Fibroblast of skin of scalp (primary cell): ENCODE results near the gene SMCR8. TPM values are rescaled to one million over a fixed set of nuclear protein-coding genes. Genes with fewer than 3 reads are reported as not detected.
"Not testable (repeated sequence)": the region's sequence is repeated elsewhere in the genome, so short reads cannot be mapped to it uniquely, and the experiment has no call there.

Source experiments
- DNase-seq: peaks from one replicate; pipeline ENCODE4 v3.0.0-alpha.2; 2013
- polyA plus RNA-seq, 2 experiments: library from polyadenylated mRNA; unstranded; fragments of 120-200 nt; gene quantifications; one replicate each; pipeline ENCODE4 v1.2.1, GENCODE V29; 2013; ENCODE audit not compliant: insufficient read length in 2 of 2

Gene SMCR8
- polyA plus RNA-seq (2013, experiment 1 of 2; ENCODE audit: insufficient read length): 8.9 TPM
- 8.4 TPM for polyA plus RNA-seq (2013, experiment 2 of 2; ENCODE audit: insufficient read length)

- DNase-seq: peak; percentile 99
Measured at GRCh38 chr17:18314731-18315561, at the start of gene SMCR8, which contains the start of gene TOP3A. Gene SMCR8 (plus strand): TSS chr17:18315293. CDS start chr17:18315790, 497 bp downstream. Gene TOP3A (minus strand): TSS chr17:18314994. CDS start chr17:18314778, 216 bp downstream.

GRCh38 chr17:18267366-18267765, 47.7 kb upstream of the SMCR8 start:
- no peak for DNase-seq

- peak; percentile 50 for DNase-seq
Measured at GRCh38 chr17:18267927-18268711, 47.0 kb upstream of the SMCR8 start.

GRCh38 chr17:18270046-18270931, 44.8 kb upstream of the SMCR8 start:
- DNase-seq: no peak

GRCh38 chr17:18277076-18277475, 38.0 kb upstream of the SMCR8 start:
- no peak for DNase-seq

GRCh38 chr17:18278867-18279266, 36.2 kb upstream of the SMCR8 start:
- DNase-seq: no peak

GRCh38 chr17:18280249-18280648, 34.8 kb upstream of the SMCR8 start:
- DNase-seq: no peak

- no peak for DNase-seq
Measured at GRCh38 chr17:18280766-18281371, 34.2 kb upstream of the SMCR8 start.

GRCh38 chr17:18281788-18282187, 33.3 kb upstream of the SMCR8 start:
- no peak for DNase-seq

- no peak for DNase-seq
Measured at GRCh38 chr17:18285296-18285695, 29.8 kb upstream of the SMCR8 start.

- DNase-seq: no peak
Measured at GRCh38 chr17:18291718-18292540, 23.2 kb upstream of the SMCR8 start.

GRCh38 chr17:18298061-18298460, 17.0 kb upstream of the SMCR8 start:
- DNase-seq: not testable (repeated sequence)

GRCh38 chr17:18300725-18301480, 14.2 kb upstream of the SMCR8 start:
- no peak for DNase-seq

GRCh38 chr17:18303206-18303605, 11.9 kb upstream of the SMCR8 start:
- DNase-seq: not testable (repeated sequence)

GRCh38 chr17:18309202-18309601, 5.9 kb upstream of the SMCR8 start:
- no peak for DNase-seq

GRCh38 chr17:18314059-18314730, 898 bp upstream of the SMCR8 start:
- DNase-seq: no peak

GRCh38 chr17:18315562-18315922, 449 bp downstream of the SMCR8 start:
- no peak for DNase-seq

GRCh38 chr17:18315961-18316360, 868 bp downstream of the SMCR8 start:
- no peak for DNase-seq

GRCh38 chr17:18318117-18318516, 3.0 kb downstream of the SMCR8 start:
- DNase-seq: no peak
